OCI-LY1 (cell line): ENCODE data around the gene UBE2V1.

ENCODE experiments used
- H2AFZ ChIP-seq: fragments of 200-600 bp; sonication (generic), shearing (Covaris generic); 2 replicates; pipeline ENCODE4 v1.6.0; 2014; ENCODE audit warnings: antibody characterized with exemption, mild to moderate bottlenecking, low read length
- H3F3A ChIP-seq: fragments of 200-600 bp; sonication (generic), shearing (Covaris generic); 2 replicates; pipeline ENCODE4 v1.6.0; 2014; ENCODE audit warnings: mild to moderate bottlenecking, antibody characterized with exemption, low read length, moderate library complexity; ENCODE audit not compliant: insufficient read depth
- H3K27ac ChIP-seq: fragments of 200-600 bp; sonication (generic); 2 replicates; pipeline ENCODE4 v1.5.1; 2014; ENCODE audit warnings: low read length, mixed run types, mild to moderate bottlenecking, low read depth; ENCODE audit not compliant: poor library complexity, severe bottlenecking
- H3K27me3 ChIP-seq: fragments of 200-600 bp; sonication (generic); 2 replicates; pipeline ENCODE4 v1.6.0; 2014; ENCODE audit warnings: antibody characterized with exemption, mild to moderate bottlenecking, low read length, moderate library complexity; ENCODE audit not compliant: insufficient read depth
- H3K36me3 ChIP-seq: fragments of 200-600 bp; sonication (generic); 2 replicates; pipeline ENCODE4 v1.6.1; 2014; ENCODE audit warnings: mild to moderate bottlenecking, antibody characterized with exemption, low read length, moderate library complexity, mixed read lengths; ENCODE audit not compliant: insufficient read depth
- H3K4me1 ChIP-seq: fragments of 200-600 bp; sonication (generic); 2 replicates; pipeline ENCODE4 v1.5.1; 2014; ENCODE audit warnings: mild to moderate bottlenecking, low read length, moderate library complexity; ENCODE audit not compliant: insufficient read depth, severe bottlenecking
- H3K4me2 ChIP-seq: fragments of 200-600 bp; sonication (generic), shearing (Covaris generic); 2 replicates; pipeline ENCODE4 v1.6.1; 2014; ENCODE audit warnings: low read length
- H3K4me3 ChIP-seq: fragments of 200-600 bp; sonication (generic); 2 replicates; pipeline ENCODE4 v1.5.1; 2014; ENCODE audit warnings: low read length, low read depth, mild to moderate bottlenecking, mixed read lengths; ENCODE audit not compliant: poor library complexity, severe bottlenecking
- H3K79me2 ChIP-seq: fragments of 200-600 bp; shearing (Covaris generic); 2 replicates; pipeline ENCODE4 v1.6.1; 2016; ENCODE audit warnings: mixed run types, low read length, mixed read lengths; ENCODE audit not compliant: insufficient read depth
- H3K9ac ChIP-seq: fragments of 200-600 bp; sonication (generic), shearing (Covaris generic); 2 replicates; pipeline ENCODE4 v1.6.1; 2014; ENCODE audit warnings: mild to moderate bottlenecking, low read length, mixed read lengths
- H3K9me2 ChIP-seq: fragments of 200-600 bp; sonication (generic), shearing (Covaris generic); 2 replicates; pipeline ENCODE4 v1.6.1; 2014; ENCODE audit warnings: low read depth, mild to moderate bottlenecking, low read length, mixed read lengths
- H3K9me3 ChIP-seq: fragments of 200-600 bp; shearing (Covaris generic); 2 replicates; pipeline ENCODE4 v1.6.1; 2014; ENCODE audit warnings: low read length, mixed read lengths
- H4K20me1 ChIP-seq: fragments of 200-600 bp; sonication (generic), shearing (Covaris generic); 2 replicates; pipeline ENCODE4 v1.6.0; 2016; ENCODE audit warnings: mild to moderate bottlenecking, low read length; ENCODE audit not compliant: insufficient read depth
- EZH2 ChIP-seq: fragments of 200-600 bp; sonication (generic), shearing (Covaris generic); IDR thresholded peaks from 2 replicates; pipeline ENCODE4 v1.8.0; 2017; ENCODE audit warnings: borderline replicate concordance, mixed run types, mild to moderate bottlenecking, antibody characterized with exemption, low read length, moderate library complexity, mixed read lengths
- TF ChIP-seq, protein P1 (sequence below): fragments of 200-600 bp; sonication (generic), shearing (Covaris generic); IDR thresholded peaks from 2 replicates; pipeline ENCODE4 v1.5.1; 2017; ENCODE audit warnings: mild to moderate bottlenecking, antibody characterized with exemption, low read length, moderate library complexity, mixed read lengths

The UBE2V1 gene

DNA sequence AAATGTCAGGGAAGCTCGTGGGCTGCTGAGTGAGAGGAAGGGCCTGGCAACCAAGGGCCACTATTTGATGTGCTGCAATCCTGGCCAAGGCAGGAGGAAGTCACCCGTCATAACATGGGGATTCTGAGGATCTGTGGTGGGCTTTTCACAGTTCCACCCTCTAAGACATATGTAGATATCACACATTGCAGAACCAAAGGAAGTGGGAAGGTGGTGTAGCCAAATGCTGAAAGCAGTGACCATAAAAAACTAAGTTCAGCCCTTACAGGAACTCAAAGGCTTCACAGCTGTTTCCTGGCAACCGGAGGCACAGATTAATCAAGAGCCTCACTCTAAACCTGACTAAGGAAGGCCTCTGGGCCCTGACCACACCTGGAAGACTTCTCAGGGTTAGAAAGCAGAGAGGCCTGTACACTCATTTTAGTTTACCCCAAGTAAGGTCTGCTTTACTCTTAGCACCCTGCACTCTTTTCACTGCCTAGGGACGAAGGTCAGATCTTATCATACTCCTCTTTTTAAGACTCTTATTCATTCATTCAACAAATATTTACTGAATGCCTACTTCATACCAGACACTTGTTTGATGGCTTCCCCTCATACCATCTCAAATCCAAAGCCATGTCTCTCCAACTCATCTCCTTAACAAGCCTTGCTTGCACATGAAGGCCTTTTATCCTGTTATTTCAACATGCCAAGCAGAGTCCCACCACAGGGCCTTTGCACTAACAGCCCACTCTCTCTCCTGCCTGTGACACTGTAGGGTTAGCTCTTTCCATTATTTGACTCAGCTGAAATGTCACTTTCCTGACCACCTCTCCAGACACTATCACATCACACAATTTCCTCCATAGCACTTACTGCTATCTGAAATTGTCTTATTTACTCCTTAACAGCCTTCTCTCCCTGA lies 2.6 kb downstream of the UBE2V1 start:
- Histone ChIP-seq H3K79me2 (peaks cover 73% of the 10 kb centered on the region), H3K4me3 (peak overlapping the region; percentile 96)

DNA sequence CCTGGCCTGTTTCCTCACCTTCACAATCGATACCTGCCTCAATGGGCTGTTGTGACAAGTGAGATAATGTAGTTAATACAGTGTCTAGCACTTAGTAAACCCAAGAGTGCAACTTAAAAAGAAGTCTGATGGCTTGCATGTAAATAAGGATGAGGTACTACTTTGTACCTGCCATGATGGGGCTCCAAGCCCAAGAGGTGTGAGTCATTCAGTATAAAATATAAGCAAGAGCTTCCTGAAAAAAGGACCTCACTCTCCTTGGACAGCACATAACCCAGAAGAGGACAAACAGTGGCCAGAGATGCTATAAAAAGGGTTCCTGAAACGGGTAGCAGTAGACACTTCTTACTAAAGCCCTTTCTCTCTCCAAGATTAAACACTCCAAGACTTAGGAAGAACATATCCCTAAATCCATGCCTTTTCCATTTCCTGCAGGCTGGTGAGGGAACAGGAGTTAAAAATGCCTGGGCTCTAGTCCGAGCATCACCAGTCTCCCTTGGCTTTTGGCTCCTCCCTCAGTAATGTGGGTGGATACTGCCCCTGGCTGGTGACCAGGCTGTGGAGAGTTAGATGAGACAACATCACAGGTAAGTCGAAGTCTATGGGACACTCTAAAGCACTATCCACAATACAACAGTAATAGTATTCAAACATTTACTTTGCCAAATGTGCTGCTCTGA lies 4.3 kb downstream of the UBE2V1 start:
- Histone ChIP-seq H2AFZ (no peak overlapping the region), H3K4me1 (peaks cover 39% of the 10 kb centered on the region)
- no peak for TF ChIP-seq EZH2
- TF ChIP-seq, protein P1, sequence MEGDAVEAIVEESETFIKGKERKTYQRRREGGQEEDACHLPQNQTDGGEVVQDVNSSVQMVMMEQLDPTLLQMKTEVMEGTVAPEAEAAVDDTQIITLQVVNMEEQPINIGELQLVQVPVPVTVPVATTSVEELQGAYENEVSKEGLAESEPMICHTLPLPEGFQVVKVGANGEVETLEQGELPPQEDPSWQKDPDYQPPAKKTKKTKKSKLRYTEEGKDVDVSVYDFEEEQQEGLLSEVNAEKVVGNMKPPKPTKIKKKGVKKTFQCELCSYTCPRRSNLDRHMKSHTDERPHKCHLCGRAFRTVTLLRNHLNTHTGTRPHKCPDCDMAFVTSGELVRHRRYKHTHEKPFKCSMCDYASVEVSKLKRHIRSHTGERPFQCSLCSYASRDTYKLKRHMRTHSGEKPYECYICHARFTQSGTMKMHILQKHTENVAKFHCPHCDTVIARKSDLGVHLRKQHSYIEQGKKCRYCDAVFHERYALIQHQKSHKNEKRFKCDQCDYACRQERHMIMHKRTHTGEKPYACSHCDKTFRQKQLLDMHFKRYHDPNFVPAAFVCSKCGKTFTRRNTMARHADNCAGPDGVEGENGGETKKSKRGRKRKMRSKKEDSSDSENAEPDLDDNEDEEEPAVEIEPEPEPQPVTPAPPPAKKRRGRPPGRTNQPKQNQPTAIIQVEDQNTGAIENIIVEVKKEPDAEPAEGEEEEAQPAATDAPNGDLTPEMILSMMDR: no peak

More for the DNA sequence above, 2.6 kb downstream of the UBE2V1 start:
- Histone ChIP-seq H3K9me3 (no peaks in the 10 kb centered on the region), H3K36me3 (peaks cover 19% of the 10 kb centered on the region; the same call in 1 of the 2 replicates), H3K4me2 (peak overlapping the region; percentile 88), H4K20me1 (no peaks in the 10 kb centered on the region), H3K4me1 (peaks cover 56% of the 10 kb centered on the region), H2AFZ (no peak overlapping the region), H3K9ac (no peak overlapping the region), H3K27me3 (no peaks in the 10 kb centered on the region), H3K9me2 (no peaks in the 10 kb centered on the region), H3K27ac (peak overlapping the region; percentile 47), H3F3A (no peaks in the 10 kb centered on the region)
- TF ChIP-seq EZH2: no peak
- TF ChIP-seq, protein P1: no peak

DNA sequence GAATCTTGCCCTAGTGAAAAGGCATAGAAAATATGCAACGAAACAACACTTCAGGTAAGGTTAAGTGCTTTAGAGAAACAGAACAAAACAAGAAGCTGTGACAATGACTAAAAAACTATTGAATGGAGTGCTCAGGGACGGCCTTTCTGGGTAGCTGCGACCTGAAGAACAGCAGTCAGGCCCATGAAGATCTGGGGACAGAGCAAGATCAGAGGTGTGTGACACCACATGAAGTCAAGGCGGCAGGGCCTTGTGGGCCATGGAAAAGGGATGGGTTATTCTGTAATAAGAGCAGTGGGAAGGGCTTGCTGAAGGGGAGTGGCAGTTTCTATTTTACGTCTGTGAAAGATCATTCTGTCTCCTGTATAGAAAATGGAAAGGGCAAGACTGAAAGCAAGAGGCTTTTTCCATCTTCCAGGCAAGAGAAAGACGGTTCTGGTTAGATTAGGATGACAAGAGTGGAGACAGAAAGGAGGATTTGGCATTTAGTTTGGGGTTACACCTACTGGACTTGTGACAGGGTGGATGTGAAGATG lies 5.1 kb downstream of the UBE2V1 start:
- Histone ChIP-seq H3K9me3 (no peaks in the 10 kb centered on the region), H3K9me2 (no peaks in the 10 kb centered on the region), H3K79me2 (peaks cover 94% of the 10 kb centered on the region), H3K27me3 (no peaks in the 10 kb centered on the region), H3K36me3 (peaks cover 20% of the 10 kb centered on the region; the same call in 1 of the 2 replicates), H3K27ac (no peak overlapping the region), H3K4me1 (peaks cover 34% of the 10 kb centered on the region), H2AFZ (no peak overlapping the region), H3K4me3 (no peak overlapping the region), H3F3A (no peaks in the 10 kb centered on the region), H4K20me1 (no peaks in the 10 kb centered on the region), H3K9ac (no peak overlapping the region), H3K4me2 (no peak overlapping the region; the same call in 1 of the 2 replicates)
- TF ChIP-seq, protein P1: no peak
- TF ChIP-seq EZH2: no peak

More for the DNA sequence above, 4.3 kb downstream of the UBE2V1 start:
- H4K20me1 ChIP-seq: no peaks in the 10 kb centered on the region
- H3K9me2 ChIP-seq: no peaks in the 10 kb centered on the region
- H3K27me3 ChIP-seq: no peaks in the 10 kb centered on the region
- peaks cover 19% of the 10 kb centered on the region; the same call in 1 of the 2 replicates for H3K36me3 ChIP-seq
- H3K4me2 ChIP-seq: no peak overlapping the region
- no peak overlapping the region for H3K4me3 ChIP-seq
- no peak overlapping the region for H3K27ac ChIP-seq
- H3K79me2 ChIP-seq: peaks cover 86% of the 10 kb centered on the region
- H3K9me3 ChIP-seq: no peaks in the 10 kb centered on the region
- no peaks in the 10 kb centered on the region for H3F3A ChIP-seq
- no peak overlapping the region for H3K9ac ChIP-seq
